NCI-H146 treated with DMSO at 0.1 percent for 48 hours (cell line): Measurements from ENCODE around the gene PFKP.
"Not testable (repeated sequence)": the region's sequence is repeated elsewhere in the genome, so short reads cannot be mapped to it uniquely, and the experiment has no call there.

Experiments used
- DNase-seq: peaks from one replicate; lab custom pipeline; 2025; ENCODE audit not compliant: unreplicated experiment; lab: John Stamatoyannopoulos, UW

Gene PFKP

GRCh38 chr10:3096149-3096548 is 28.8 kb downstream of the PFKP start:
- no peak for DNase-seq

- no peak for DNase-seq
Observed at GRCh38 chr10:3097160-3097559, 29.8 kb downstream of the PFKP start.

GRCh38 chr10:3098689-3099088 is 31.3 kb downstream of the PFKP start:
- DNase-seq: no peak

GRCh38 chr10:3099291-3100092 is 32.1 kb downstream of the PFKP start:
- DNase-seq: no peak

GRCh38 chr10:3100093-3100792 is 32.9 kb downstream of the PFKP start:
- DNase-seq: no peak

- no peak for DNase-seq
Observed at GRCh38 chr10:3100856-3101640, 33.7 kb downstream of the PFKP start.

- peak; percentile 7 for DNase-seq
Observed at GRCh38 chr10:3102720-3103427, 35.5 kb downstream of the PFKP start.

GRCh38 chr10:3103646-3104045 is 36.3 kb downstream of the PFKP start:
- DNase-seq: no peak

- DNase-seq: no peak
Observed at GRCh38 chr10:3104251-3104918, 37.0 kb downstream of the PFKP start.

- DNase-seq: no peak
Observed at GRCh38 chr10:3105166-3105565, 37.8 kb downstream of the PFKP start.

- no peak for DNase-seq
Observed at GRCh38 chr10:3105905-3106304, 38.6 kb downstream of the PFKP start.

- DNase-seq: not testable (repeated sequence)
Observed at GRCh38 chr10:3106328-3106727, 39.0 kb downstream of the PFKP start.

- no peak for DNase-seq
Observed at GRCh38 chr10:3106928-3107425, 39.6 kb downstream of the PFKP start.

GRCh38 chr10:3107426-3107961 is 40.1 kb downstream of the PFKP start:
- DNase-seq: no peak

- DNase-seq: no peak
Observed at GRCh38 chr10:3108033-3108432, 40.7 kb downstream of the PFKP start.

- no peak for DNase-seq
Observed at GRCh38 chr10:3108575-3109105, 41.3 kb downstream of the PFKP start.

- DNase-seq: no peak
Observed at GRCh38 chr10:3109196-3109595, 41.8 kb downstream of the PFKP start.

GRCh38 chr10:3109633-3110032 is 42.3 kb downstream of the PFKP start:
- DNase-seq: no peak

- no peak for DNase-seq
Observed at GRCh38 chr10:3110782-3111620, 43.7 kb downstream of the PFKP start.
